Mesodermal cell (in vitro differentiated cells): Measurements from ENCODE around the gene CD69.

Source experiments
- H3K27ac ChIP-seq: 2 replicates; pipeline ENCODE4 v1.7.0; 2013; ENCODE audit warnings: mild to moderate bottlenecking, low read depth, low read length, moderate library complexity; ENCODE audit not compliant: severe bottlenecking
- H3K36me3 ChIP-seq: 2 replicates; pipeline ENCODE4 v1.7.1; 2013; ENCODE audit warnings: mild to moderate bottlenecking, low read length, moderate library complexity; ENCODE audit not compliant: control insufficient read depth, insufficient read depth
- H3K4me1 ChIP-seq: one replicate; pipeline ENCODE4 v1.7.1; 2013; ENCODE audit warnings: mild to moderate bottlenecking, low read length; ENCODE audit not compliant: insufficient read depth, control insufficient read depth, poor library complexity, severe bottlenecking
- H3K4me3 ChIP-seq: 2 replicates; pipeline ENCODE4 v1.7.0; 2013; ENCODE audit warnings: low read length, control low read depth, mild to moderate bottlenecking; ENCODE audit not compliant: insufficient read depth, poor library complexity, severe bottlenecking; ENCODE audit errors: extremely low read depth
- H3K9me3 ChIP-seq: 2 replicates; pipeline ENCODE4 v1.7.1; 2013; ENCODE audit warnings: mild to moderate bottlenecking, low read length, moderate library complexity; ENCODE audit not compliant: control insufficient read depth
- WGBS, 2 experiments: methylation state at CpG; one replicate each; pipeline ENCODE4 v1.1.5; 2013; ENCODE audit warnings: missing lambda C conversion rate in 2 of 2; ENCODE audit not compliant: insufficient coverage in 2 of 2; 5-methylcytosine and 5-hydroxymethylcytosine counted together

Gene CD69

GRCh38 chr12:9795945-9796344 lies 35.2 kb upstream of the CD69 start:
- WGBS, 2 experiments, result 100% methylated on average over 2 of the region's 2 CpGs; no CpG with 5 or more reads in 1 of the 2 experiments
- Histone ChIP-seq H3K9me3 (no peaks in the 10 kb centered on the region), H3K4me1 (no peaks in the 10 kb centered on the region), H3K4me3 (no peak overlapping the region), H3K27ac (no peak overlapping the region), H3K36me3 (no peaks in the 10 kb centered on the region)

- Histone ChIP-seq H3K4me3 (no peak overlapping the region), H3K9me3 (no peaks in the 10 kb centered on the region), H3K36me3 (no peaks in the 10 kb centered on the region), H3K27ac (no peak overlapping the region), H3K4me1 (no peaks in the 10 kb centered on the region)
- 88 to 92% methylated on average over 2 of the region's 2 CpGs for WGBS, 2 experiments
Observed at GRCh38 chr12:9794484-9795093, 33.9 kb upstream of the CD69 start.

- no peaks in the 10 kb centered on the region for H3K4me1 ChIP-seq
- H3K36me3 ChIP-seq, result no peaks in the 10 kb centered on the region
- no peaks in the 10 kb centered on the region for H3K9me3 ChIP-seq
- H3K27ac ChIP-seq, result no peak overlapping the region
- WGBS, 2 experiments, result no CpG with 5 or more reads among the region's 8 CpGs
- H3K4me3 ChIP-seq, result no peak overlapping the region
Observed at GRCh38 chr12:9793779-9794395, 33.2 kb upstream of the CD69 start.

- Histone ChIP-seq H3K9me3 (no peaks in the 10 kb centered on the region), H3K4me1 (no peaks in the 10 kb centered on the region), H3K36me3 (no peaks in the 10 kb centered on the region), H3K27ac (no peak overlapping the region), H3K4me3 (no peak overlapping the region)
- WGBS, 2 experiments, result 80 to 83% methylated on average over 1 to 2 of the region's 2 CpGs
Observed at GRCh38 chr12:9792961-9793617, 32.4 kb upstream of the CD69 start.

- Histone ChIP-seq H3K27ac (no peak overlapping the region), H3K36me3 (no peaks in the 10 kb centered on the region), H3K9me3 (no peaks in the 10 kb centered on the region), H3K4me1 (no peaks in the 10 kb centered on the region), H3K4me3 (no peak overlapping the region)
- 100% methylated on average over 1 of the region's 2 CpGs; no CpG with 5 or more reads in 1 of the 2 experiments for WGBS, 2 experiments
Observed at GRCh38 chr12:9792185-9792900, 31.6 kb upstream of the CD69 start.

- 75 to 100% methylated on average over 1 of the region's 6 CpGs for WGBS, 2 experiments
- H3K9me3 ChIP-seq, result no peaks in the 10 kb centered on the region
- H3K36me3 ChIP-seq, result no peaks in the 10 kb centered on the region
- no peak overlapping the region for H3K27ac ChIP-seq
- H3K4me1 ChIP-seq, result no peaks in the 10 kb centered on the region
- H3K4me3 ChIP-seq, result no peak overlapping the region
Observed at GRCh38 chr12:9786726-9787717, 26.3 kb upstream of the CD69 start.

GRCh38 chr12:9784816-9785215 lies 24.1 kb upstream of the CD69 start:
- Histone ChIP-seq H3K4me3 (no peak overlapping the region), H3K9me3 (no peaks in the 10 kb centered on the region), H3K36me3 (no peaks in the 10 kb centered on the region), H3K27ac (no peak overlapping the region), H3K4me1 (no peaks in the 10 kb centered on the region)
- WGBS, 2 experiments, result no CpG with 5 or more reads among the region's 3 CpGs

- H3K36me3 ChIP-seq, result no peaks in the 10 kb centered on the region
- no CpG with 5 or more reads among the region's 2 CpGs for WGBS, 2 experiments
- H3K9me3 ChIP-seq, result no peaks in the 10 kb centered on the region
- no peak overlapping the region for H3K27ac ChIP-seq
- no peak overlapping the region for H3K4me3 ChIP-seq
- H3K4me1 ChIP-seq, result no peaks in the 10 kb centered on the region
Observed at GRCh38 chr12:9784326-9784725, 23.6 kb upstream of the CD69 start.

GRCh38 chr12:9782547-9783382 lies 22.1 kb upstream of the CD69 start:
- no peak overlapping the region for H3K27ac ChIP-seq
- no peaks in the 10 kb centered on the region for H3K4me1 ChIP-seq
- no peak overlapping the region for H3K4me3 ChIP-seq
- no peaks in the 10 kb centered on the region for H3K36me3 ChIP-seq
- 60 to 66% methylated on average over 4 to 5 of the region's 7 CpGs for WGBS, 2 experiments
- H3K9me3 ChIP-seq, result no peaks in the 10 kb centered on the region
